C4-2B (cell line): ENCODE data around the gene KRTAP12-2.

Source experiments
- H3K27ac ChIP-seq: fragments of 450-650 bp; 2 replicates; pipeline ENCODE4 v1.5.1; 2017
- ZFX ChIP-seq: fragments of 450-650 bp; IDR thresholded peaks from 2 replicates; pipeline ENCODE4 v1.6.1; 2017
- TF ChIP-seq, protein P1 (sequence below): fragments of 450-650 bp; conservative IDR thresholded peaks from 2 replicates; pipeline ENCODE4 v1.5.1; 2017; ENCODE audit warnings: mild to moderate bottlenecking

Gene KRTAP12-2

DNA sequence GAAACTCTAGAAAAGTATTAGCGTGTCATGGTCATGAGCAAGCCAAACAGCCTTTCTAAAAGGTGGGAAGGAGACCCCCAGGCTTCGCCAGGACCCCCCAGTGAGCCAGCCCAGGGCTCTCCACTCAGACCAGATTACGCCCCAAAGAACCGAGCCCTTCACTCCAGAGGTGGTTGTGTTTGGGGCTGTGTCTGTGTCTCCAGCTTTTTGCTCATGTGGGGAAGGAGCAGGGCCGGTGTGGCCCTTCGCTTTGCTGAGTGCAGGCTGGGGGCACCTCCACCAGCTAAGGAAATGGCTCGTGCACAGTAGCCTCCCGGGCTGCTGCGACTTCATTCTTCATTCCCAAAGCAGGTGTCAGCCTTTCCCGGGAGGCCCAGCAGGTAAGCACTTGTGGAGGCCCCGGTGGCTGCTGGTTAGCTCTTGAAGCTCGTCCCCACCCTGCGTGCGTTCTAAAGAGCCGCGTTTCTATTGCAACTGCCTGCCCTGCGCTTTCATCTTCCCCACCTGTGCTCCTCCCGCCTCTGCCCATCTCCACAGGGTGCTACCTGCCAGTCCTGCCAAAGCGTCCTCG lies 44.1 kb upstream of the KRTAP12-2 start:
- no peak for TF ChIP-seq ZFX
- TF ChIP-seq, protein P1, sequence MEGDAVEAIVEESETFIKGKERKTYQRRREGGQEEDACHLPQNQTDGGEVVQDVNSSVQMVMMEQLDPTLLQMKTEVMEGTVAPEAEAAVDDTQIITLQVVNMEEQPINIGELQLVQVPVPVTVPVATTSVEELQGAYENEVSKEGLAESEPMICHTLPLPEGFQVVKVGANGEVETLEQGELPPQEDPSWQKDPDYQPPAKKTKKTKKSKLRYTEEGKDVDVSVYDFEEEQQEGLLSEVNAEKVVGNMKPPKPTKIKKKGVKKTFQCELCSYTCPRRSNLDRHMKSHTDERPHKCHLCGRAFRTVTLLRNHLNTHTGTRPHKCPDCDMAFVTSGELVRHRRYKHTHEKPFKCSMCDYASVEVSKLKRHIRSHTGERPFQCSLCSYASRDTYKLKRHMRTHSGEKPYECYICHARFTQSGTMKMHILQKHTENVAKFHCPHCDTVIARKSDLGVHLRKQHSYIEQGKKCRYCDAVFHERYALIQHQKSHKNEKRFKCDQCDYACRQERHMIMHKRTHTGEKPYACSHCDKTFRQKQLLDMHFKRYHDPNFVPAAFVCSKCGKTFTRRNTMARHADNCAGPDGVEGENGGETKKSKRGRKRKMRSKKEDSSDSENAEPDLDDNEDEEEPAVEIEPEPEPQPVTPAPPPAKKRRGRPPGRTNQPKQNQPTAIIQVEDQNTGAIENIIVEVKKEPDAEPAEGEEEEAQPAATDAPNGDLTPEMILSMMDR, result no peak
- no peak overlapping the region; the same call in 1 of the 2 replicates for H3K27ac ChIP-seq

DNA sequence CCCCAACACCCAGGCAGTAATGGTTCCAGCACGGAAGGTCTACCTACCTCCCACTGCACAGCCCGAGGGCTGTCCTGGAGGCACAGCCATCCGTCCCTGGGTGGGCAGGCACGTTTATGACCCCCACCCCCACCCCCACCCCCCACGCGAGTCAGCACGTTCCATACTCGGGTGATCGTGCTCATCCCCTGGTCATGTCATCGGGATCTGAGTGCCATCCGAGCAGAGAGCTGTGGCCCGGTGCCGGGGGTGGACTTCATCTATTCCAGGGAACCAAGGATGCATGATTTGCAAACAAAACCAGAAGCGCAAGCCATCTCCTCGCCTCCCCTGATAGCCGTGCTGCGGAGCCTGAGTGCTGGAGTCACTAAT lies 43.6 kb upstream of the KRTAP12-2 start:
- no peak for TF ChIP-seq ZFX
- TF ChIP-seq, protein P1, result no peak
- no peak overlapping the region for H3K27ac ChIP-seq

DNA sequence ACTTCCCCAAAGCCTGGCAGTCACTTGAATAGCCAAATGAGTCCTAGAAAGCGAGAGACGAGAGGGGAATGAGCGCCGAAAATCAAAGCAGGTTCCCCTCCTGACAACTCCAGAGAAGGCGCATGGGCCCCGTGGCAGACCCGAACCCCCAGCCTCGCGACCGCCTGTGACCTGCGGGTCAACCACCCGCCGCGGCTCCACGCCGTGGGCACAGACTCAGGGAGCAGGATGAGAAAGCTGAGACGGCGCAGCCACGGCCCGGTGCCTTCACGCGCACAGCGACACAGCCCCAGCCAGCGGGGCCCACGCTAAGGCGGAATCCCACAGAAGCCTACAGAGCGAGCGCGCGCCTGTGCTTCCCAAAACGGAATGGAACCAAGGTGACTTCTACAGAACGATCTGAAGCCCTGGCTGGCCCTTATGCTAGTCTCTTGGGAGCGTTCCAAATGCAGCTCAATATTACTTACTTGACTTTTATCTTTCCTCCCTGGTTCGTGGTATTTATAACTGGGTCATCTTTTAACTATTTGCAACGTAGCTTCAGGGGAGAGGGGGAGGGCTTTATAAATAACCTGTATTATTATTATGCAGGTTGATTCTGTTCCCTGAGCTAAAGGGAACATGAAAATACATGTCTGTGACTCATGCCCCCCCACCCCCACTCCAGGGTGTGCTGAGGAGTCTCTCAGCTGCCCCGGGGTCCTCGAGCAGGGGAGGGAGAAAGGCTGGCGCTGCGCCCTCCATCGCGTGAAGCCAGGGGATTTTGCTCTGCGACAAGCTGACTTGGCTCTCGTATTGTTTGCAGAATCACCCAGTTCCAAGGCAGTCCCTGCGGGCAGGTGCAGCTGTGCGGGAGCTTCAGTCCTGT lies 42.9 kb upstream of the KRTAP12-2 start:
- no peak overlapping the region; the same call in 1 of the 2 replicates for H3K27ac ChIP-seq
- no peak for TF ChIP-seq ZFX
- TF ChIP-seq, protein P1, result no peak

DNA sequence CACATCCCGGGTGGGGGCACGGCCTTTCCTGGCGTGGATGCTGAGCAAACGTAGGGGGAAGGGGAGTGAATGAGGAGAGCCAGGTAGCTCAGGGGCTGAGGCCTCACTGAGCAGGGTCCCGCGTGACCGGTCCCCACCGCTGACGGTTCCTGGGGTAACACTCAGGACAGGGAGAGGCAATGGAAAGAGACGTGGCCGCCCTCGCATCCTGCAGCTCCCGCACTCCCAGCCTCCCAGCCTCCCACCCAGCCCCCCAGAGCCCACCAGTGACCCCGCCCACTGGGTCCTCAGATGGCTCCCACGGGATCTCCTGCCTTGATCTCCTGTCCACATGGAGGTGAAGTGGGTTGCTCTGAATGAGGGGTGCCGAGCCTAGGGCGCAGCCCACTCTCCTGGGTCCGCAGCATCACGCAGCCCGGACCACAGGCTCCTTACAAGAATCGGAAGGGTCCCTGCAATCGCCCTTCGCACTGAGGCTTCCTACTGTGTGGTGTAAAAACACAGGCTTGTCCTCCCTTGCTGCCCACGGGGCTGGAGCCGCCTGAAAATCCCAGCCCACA lies 42.2 kb upstream of the KRTAP12-2 start:
- TF ChIP-seq, protein P1, result no peak
- no peak for TF ChIP-seq ZFX
- H3K27ac ChIP-seq, result no peak overlapping the region; the same call in 1 of the 2 replicates

DNA sequence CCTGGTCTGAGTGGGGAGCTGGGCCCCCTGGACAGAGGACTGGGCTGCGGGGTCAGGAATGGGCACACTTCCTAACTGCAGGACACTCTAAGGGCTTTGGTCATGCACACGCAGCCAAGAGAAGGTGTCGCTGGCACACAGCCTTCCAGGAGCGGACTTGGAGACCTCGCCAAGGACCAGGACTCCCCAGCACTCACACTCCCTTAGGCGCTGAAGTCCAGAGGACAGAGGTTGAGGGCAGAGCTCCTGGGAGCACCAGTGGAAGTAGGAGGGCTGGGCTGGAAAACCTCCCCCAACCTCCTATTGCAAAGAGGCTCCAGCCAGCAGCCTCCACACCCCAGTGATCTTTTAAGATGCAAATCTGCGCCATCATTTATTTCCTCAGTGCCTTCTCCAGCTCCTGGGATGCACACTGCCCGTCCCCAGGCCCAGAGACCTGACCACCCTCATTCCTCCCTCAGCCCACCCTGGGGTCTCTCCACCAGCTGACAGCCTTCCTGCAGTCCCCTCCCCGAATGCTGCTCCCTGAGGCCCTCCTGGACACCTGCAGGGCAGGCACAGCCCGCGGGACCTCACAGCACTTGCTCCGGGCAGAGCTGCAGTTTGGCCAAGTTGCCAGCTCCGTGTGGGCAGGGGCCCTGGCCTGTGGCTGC lies 41.6 kb upstream of the KRTAP12-2 start:
- TF ChIP-seq, protein P1, result no peak
- no peak for TF ChIP-seq ZFX
- H3K27ac ChIP-seq, result no peak overlapping the region

DNA sequence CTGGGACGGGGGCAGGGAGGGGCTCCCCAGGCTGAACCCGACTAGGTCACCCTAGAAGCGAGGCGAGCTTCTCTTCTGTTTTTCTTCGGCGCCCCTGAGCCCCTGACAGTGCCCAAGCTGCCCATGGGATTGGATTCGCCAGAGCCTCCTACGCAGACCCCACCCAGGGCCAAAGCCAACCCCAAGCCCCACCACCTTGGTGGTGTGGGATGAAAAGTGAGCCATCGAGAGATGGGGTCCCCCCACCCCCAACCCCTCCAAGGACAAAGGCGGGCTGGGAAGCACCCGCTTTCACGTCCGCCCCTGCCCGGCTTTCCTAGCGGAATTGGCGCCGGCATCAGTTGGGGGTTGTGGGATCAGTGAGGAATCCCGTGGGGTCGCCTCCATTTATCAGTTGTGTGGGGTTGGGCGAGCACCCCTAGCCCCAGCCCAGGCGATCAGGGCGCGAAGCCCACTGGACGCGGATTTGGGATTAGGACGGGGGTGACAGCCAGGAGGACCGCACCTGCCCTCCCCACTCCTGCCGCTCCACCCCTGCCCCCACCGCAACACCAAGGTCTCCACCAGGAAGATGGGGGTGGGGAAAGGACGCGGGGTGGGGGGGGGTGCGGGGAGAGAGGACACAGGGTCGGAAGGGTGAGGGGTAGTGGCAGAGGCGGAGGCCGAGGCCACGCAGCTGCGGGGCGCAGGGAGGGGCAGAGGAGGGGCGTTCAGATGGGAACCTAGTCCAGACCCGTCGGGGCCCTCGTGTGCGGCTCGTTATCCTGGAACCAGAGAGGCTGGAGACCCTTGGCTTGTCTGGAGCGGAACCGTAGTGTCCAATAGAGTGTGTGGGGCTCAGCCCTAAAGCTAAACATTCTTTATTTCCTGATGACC lies 40.2 kb upstream of the KRTAP12-2 start:
- TF ChIP-seq, protein P1, result no peak
- no peak for TF ChIP-seq ZFX
- no peak overlapping the region for H3K27ac ChIP-seq
